ENCODE data around the gene USP19.

Gene USP19

DNA sequence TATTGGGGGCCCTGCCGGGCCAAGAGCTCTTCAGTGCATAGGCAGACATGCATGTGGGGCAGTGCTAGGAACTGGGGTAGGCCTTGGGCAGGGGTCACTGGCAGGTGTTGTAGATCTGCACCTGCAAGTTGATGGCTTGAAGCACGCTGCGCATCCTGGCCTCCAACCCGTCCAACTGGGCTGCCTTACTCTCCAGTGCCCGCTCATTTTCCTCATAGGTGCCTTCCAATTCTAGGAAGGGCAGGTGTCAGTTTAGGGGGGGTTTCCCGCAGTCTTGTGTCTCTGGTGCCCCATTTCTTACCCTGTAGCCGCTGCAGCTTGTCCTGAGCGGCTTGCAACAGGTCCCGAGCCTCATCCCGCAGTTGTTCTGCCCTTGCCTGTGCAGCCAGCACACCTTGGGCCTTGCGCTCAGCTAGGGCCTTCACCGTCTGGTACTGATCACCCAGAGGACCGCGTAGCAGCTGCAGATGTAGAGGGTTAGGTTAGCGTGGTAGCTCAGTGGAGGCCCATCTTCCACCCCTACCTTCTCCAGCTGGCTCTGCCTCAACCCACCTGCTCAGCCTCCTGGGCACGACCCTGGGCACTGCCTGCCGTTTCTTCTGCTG is 611 bp upstream of the USP19 start:
- peak overlapping the region; percentile 92 for H3K4me3 ChIP-seq (ENCODE audit: low read length)
- H3K9me3 ChIP-seq (replicated peaks; ENCODE audit: insufficient read depth, low read length), result no peaks in the 10 kb centered on the region
- H3F3A ChIP-seq (ENCODE audit: insufficient read depth, low read length), result peaks cover 12% of the 10 kb centered on the region
- peaks cover 8% of the 10 kb centered on the region for H3K4me1 ChIP-seq (ENCODE audit: low read length)
- peaks cover 24% of the 10 kb centered on the region for H3K79me2 ChIP-seq (ENCODE audit: low read length)
- peaks cover 3% of the 10 kb centered on the region; the same call in 1 of the 2 replicates for H3K27me3 ChIP-seq (replicated peaks; ENCODE audit: insufficient read depth, low read length)
- no peak for DNase-seq
- no peaks in the 10 kb centered on the region for H4K20me1 ChIP-seq (ENCODE audit: insufficient read depth, low read length)
- no peaks in the 10 kb centered on the region for H3K36me3 ChIP-seq (replicated peaks; ENCODE audit: insufficient read depth, low read length)
- peak overlapping the region; percentile 96; the same call in 1 of the 2 replicates for H3K9ac ChIP-seq (ENCODE audit: low read length)
- peak overlapping the region; percentile 92 for H2AFZ ChIP-seq (ENCODE audit: low read length)
- no peaks in the 10 kb centered on the region for H3K9me2 ChIP-seq (replicated peaks; ENCODE audit: insufficient read depth, low read length)
- TF ChIP-seq EZH2phosphoT487 (IDR thresholded peaks at IDR 0.05; ENCODE audit: low read length), result no peak
- TF ChIP-seq, protein P1, sequence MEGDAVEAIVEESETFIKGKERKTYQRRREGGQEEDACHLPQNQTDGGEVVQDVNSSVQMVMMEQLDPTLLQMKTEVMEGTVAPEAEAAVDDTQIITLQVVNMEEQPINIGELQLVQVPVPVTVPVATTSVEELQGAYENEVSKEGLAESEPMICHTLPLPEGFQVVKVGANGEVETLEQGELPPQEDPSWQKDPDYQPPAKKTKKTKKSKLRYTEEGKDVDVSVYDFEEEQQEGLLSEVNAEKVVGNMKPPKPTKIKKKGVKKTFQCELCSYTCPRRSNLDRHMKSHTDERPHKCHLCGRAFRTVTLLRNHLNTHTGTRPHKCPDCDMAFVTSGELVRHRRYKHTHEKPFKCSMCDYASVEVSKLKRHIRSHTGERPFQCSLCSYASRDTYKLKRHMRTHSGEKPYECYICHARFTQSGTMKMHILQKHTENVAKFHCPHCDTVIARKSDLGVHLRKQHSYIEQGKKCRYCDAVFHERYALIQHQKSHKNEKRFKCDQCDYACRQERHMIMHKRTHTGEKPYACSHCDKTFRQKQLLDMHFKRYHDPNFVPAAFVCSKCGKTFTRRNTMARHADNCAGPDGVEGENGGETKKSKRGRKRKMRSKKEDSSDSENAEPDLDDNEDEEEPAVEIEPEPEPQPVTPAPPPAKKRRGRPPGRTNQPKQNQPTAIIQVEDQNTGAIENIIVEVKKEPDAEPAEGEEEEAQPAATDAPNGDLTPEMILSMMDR (IDR thresholded peaks at IDR 0.05; ENCODE audit: low read length), result no peak
- TF ChIP-seq EZH2 (optimal IDR thresholded peaks at IDR 0.05; ENCODE audit: low read depth, low read length), result no peak
- H3K4me2 ChIP-seq (ENCODE audit: low read depth, low read length), result peak overlapping the region; percentile 99; the same call in 1 of the 2 replicates
- H3K27ac ChIP-seq (ENCODE audit: low read length), result peak overlapping the region; percentile 68; the same call in 1 of the 2 replicates

GRCh38 chr3:49120096-49120437 is 556 bp downstream of the USP19 start:
- H3K9me3 ChIP-seq (replicated peaks; ENCODE audit: insufficient read depth, low read length), result no peaks in the 10 kb centered on the region
- peak overlapping the region; percentile 92 for H3K4me3 ChIP-seq (ENCODE audit: low read length)
- no peaks in the 10 kb centered on the region for H4K20me1 ChIP-seq (ENCODE audit: insufficient read depth, low read length)
- H3K4me2 ChIP-seq (ENCODE audit: low read depth, low read length), result peak overlapping the region; percentile 99
- peak overlapping the region; percentile 92 for H2AFZ ChIP-seq (ENCODE audit: low read length)
- DNase-seq, result no peak
- no peak for TF ChIP-seq EZH2phosphoT487 (IDR thresholded peaks at IDR 0.05; ENCODE audit: low read length)
- TF ChIP-seq, protein P1 (IDR thresholded peaks at IDR 0.05; ENCODE audit: low read length), result no peak
- TF ChIP-seq EZH2 (optimal IDR thresholded peaks at IDR 0.05; ENCODE audit: low read depth, low read length), result no peak
- peaks cover 3% of the 10 kb centered on the region; the same call in 1 of the 2 replicates for H3K27me3 ChIP-seq (replicated peaks; ENCODE audit: insufficient read depth, low read length)
- H3K36me3 ChIP-seq (replicated peaks; ENCODE audit: insufficient read depth, low read length), result 0 out of 2 replicates have a peak, but pooled peaks cover 2% of the 10 kb centered on the region
- H3F3A ChIP-seq (ENCODE audit: insufficient read depth, low read length), result peaks cover 12% of the 10 kb centered on the region
- peak overlapping the region; percentile 68; the same call in 1 of the 2 replicates for H3K27ac ChIP-seq (ENCODE audit: low read length)
- H3K4me1 ChIP-seq (ENCODE audit: low read length), result peaks cover 8% of the 10 kb centered on the region
- H3K79me2 ChIP-seq (ENCODE audit: low read length), result peaks cover 24% of the 10 kb centered on the region
- no peaks in the 10 kb centered on the region for H3K9me2 ChIP-seq (replicated peaks; ENCODE audit: insufficient read depth, low read length)
- peak overlapping the region; percentile 96 for H3K9ac ChIP-seq (ENCODE audit: low read length)

DNA sequence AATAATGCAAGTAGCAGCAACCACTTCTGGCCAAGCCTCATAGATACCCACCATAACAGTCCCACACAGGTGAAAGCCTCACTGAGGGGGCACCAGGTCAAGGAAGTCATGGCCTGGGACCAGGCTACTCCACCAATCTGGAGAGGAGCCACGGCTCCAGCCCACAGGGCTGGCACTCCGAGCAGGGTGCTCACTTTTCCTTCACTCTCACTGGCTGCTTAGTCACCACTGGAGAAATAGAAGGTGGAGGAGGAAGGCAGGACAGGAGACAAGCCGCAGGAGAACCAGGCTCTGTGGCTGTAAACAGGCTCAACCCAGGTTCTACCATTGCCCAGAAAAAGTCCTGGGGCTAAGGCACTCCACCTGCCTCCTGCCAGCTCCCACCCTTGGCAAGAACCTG is 1.2 kb downstream of the USP19 start:
- peaks cover 12% of the 10 kb centered on the region for H3F3A ChIP-seq (ENCODE audit: insufficient read depth, low read length)
- TF ChIP-seq, protein P1 (IDR thresholded peaks at IDR 0.05; ENCODE audit: low read length), result no peak
- TF ChIP-seq EZH2 (optimal IDR thresholded peaks at IDR 0.05; ENCODE audit: low read depth, low read length) (no peak), EZH2phosphoT487 (IDR thresholded peaks at IDR 0.05; ENCODE audit: low read length) (no peak)

More for the DNA sequence above, 1.2 kb downstream of the USP19 start:
- Histone ChIP-seq H3K4me1 (ENCODE audit: low read length) (peaks cover 8% of the 10 kb centered on the region), H3K4me3 (ENCODE audit: low read length) (peak overlapping the region; percentile 92), H3K9me3 (replicated peaks; ENCODE audit: insufficient read depth, low read length) (no peaks in the 10 kb centered on the region), H3K79me2 (ENCODE audit: low read length) (peaks cover 24% of the 10 kb centered on the region), H2AFZ (ENCODE audit: low read length) (no peak overlapping the region), H4K20me1 (ENCODE audit: insufficient read depth, low read length) (no peaks in the 10 kb centered on the region), H3K36me3 (replicated peaks; ENCODE audit: insufficient read depth, low read length) (0 out of 2 replicates have a peak, but pooled peaks cover 3% of the 10 kb centered on the region), H3K27ac (ENCODE audit: low read length) (peak overlapping the region; percentile 68; the same call in 1 of the 2 replicates), H3K4me2 (ENCODE audit: low read depth, low read length) (peak overlapping the region; percentile 99), H3K9me2 (replicated peaks; ENCODE audit: insufficient read depth, low read length) (no peaks in the 10 kb centered on the region), H3K9ac (ENCODE audit: low read length) (peak overlapping the region; percentile 96), H3K27me3 (replicated peaks; ENCODE audit: insufficient read depth, low read length) (peaks cover 3% of the 10 kb centered on the region; the same call in 1 of the 2 replicates)
- no peak for DNase-seq

Data from MM.1S (cell line).